HuH-7 (cell line): ENCODE data around the gene SLC12A8.

ENCODE experiments used
- DNase-seq: peaks from one replicate; pipeline ENCODE4 v3.0.0; 2011; ENCODE audit warnings: low spot score

The SLC12A8 gene

GRCh38 chr3:125186261-125186787, 26.2 kb downstream of the SLC12A8 start:
- DNase-seq = no peak

DNA sequence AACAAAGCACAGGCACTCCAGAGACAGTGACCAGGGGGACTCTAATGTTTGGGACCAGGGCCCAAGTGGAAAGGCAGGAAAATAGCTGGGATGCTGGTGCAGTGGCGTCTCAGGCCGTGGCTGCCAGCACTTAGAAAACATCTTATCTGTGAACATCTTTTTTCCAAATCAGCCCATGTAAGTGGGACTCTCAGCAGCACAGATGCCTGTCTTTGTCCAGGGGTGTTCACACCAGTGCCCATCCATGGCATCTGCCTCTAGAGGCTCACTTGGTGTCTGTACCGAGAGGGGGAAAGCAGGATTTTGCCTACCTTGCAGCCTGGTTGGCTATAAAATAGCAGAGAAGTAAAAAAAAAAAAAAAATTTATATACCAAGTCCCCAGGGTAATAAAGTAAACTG, 26.7 kb downstream of the SLC12A8 start:
- no peak for DNase-seq

DNA sequence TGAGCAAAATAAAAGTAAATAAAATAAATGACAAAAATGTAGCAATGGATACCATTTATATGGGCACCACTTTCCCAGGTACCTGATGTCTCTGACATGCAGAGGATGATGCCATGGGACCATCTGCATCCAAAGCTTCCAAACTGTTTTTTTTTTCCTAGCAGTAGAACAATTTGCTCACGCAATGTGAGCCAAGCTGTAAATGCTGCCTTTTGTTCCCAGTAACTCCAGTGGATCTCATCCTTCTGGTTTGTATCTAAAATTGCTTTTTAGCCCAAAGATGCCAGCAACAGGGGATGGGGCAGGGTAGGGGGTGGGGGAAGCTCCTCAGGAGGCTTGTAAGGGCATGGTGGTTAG, 32.7 kb downstream of the SLC12A8 start:
- no peak for DNase-seq

GRCh38 chr3:125179143-125179883, 33.2 kb downstream of the SLC12A8 start:
- DNase-seq = no peak

DNA sequence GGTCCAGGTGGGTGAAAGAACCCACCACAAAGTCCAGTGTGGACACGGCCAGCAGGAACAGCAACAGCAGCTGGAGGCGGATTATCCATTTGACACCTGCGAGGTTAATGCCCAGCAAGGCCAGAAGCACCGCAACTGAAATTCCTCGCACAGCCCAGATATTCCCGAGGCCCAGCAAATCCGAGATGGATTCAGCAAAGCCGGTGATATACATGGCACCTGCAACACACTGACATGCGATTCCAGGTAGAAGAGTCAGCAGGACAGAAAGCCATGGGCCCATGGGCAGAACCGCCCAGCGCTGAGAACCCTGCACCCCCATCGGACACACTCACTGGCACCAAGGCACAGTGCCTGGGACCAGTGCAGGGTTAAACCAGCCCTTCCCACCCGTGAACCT, 34.8 kb downstream of the SLC12A8 start:
- no peak for DNase-seq

DNA sequence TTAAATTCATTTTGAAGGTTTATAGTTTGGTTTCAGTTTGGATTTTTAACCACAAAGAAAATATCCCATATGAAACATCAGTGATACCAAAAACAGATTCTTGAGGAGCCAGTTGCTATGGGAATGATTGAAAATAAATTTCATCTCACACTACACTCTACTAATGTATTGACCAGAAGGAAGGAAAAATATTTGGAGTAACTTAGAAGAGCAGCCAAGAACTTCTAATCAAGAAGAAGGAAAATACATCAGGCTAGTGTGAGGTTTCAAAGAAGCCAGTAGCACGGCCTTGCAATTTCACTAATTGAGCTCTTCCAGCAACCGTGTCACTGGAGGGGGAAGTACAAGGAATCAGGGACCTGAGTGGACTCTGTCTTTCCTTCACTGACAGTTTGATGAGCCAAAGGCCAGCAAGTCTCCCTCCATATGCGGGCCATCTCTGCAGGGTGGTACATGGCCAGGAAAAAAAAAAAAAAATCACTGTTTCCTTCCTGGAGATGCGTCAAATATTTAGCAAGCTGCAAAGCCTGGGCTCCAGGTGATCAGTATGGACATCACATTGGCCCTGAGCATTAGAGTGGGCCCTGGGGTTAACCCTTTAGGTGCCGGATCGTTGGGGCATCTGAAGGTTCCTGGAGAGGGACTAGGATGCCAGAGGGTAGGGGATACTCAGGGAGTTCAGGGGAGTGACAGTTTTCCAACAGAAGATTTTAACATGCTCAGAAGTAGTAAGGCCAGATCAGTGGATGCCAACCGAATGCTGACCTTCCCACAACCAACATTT, 37.1 kb downstream of the SLC12A8 start:
- no peak for DNase-seq

DNA sequence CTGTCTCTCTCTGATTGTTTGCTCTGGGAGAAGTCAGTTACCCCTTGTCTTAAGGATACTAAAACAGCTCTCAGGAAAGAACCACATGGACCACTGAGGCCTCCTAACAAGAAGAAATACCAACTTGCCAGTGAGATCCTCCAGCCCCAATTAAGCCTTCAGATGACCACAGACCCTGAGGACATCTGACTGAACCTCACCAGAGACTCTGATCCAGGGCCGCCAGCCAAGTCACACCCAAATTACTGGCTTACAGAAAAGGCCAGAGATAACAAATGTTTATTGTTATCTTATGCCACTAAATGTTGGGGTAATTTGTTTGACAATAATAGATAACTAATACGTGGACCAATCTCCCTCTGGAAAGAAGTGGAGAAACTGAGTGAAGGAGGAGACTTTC, 40.2 kb downstream of the SLC12A8 start:
- DNase-seq = no peak

GRCh38 chr3:125168711-125169393, 43.7 kb downstream of the SLC12A8 start:
- no peak for DNase-seq

- DNase-seq = no peak
These were observed 45.9 kb downstream of the SLC12A8 start for GRCh38 chr3:125166599-125167136.

DNA sequence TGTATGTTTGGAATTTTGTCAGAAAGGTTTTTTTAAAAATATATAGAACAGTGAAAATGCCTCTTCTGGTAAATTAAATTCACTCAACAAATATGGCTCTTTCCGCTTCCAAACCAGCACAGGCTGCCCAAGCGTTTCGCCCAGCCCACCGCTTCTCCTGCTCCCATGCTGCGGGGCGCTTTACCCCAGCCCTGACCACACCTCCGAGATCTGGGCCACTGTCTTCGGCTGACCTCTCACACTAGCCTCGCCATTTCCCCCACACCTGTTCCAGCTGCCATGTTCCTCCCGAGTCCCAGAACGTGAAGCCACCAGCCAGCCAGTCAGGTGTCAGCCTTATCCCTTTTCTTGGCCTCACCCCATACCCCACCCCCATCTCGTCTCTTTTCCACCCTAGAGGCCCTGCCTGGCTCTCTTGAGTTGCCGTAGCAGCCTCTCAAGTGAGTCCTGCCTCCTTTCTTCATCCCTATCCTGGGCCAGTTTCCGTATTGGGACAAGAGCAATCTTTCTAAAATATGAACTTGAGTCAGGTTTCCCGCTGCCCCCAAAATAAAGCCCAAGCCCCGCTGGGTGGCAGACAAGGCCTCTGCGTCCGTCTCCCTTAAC, 46.5 kb downstream of the SLC12A8 start:
- DNase-seq = no peak

DNA sequence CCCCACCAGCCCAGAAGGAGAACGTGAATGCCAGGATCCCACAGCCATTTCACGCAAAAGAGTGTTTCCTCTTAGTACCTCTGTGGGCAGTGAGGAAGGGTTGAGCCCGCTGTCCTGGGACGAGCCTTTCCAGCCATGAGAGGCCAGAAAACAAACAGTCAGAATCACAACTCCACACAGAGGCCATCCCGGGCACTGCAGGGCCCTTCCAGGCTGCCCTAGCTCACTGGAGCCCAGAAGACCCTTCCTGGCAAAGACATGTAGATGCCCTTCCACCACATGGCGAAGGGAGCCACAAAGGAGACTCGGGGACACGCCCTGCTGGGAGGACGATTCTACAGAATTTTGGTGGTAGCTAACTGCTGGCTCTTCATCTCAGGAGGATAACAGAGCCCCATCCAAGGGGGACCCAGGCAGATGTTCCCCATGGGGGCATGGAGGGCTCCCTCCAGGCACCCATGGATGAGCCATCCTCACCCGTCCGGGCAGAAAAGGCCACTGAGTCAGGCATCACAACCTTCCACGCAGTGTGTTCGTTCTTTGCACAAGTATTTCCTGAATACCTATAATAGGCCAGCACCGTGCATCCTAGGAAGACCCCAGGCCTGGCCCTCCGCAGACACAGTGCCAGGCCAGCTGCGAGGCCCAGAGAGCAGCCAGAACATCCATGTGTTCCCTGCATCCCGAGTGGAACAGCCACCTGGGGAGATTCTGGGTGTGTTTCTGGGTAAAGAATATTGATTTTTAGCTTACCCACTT, 47.2 kb downstream of the SLC12A8 start:
- DNase-seq = peak; percentile 69

GRCh38 chr3:125163739-125164601, 48.6 kb downstream of the SLC12A8 start:
- DNase-seq = peak; percentile 78

DNA sequence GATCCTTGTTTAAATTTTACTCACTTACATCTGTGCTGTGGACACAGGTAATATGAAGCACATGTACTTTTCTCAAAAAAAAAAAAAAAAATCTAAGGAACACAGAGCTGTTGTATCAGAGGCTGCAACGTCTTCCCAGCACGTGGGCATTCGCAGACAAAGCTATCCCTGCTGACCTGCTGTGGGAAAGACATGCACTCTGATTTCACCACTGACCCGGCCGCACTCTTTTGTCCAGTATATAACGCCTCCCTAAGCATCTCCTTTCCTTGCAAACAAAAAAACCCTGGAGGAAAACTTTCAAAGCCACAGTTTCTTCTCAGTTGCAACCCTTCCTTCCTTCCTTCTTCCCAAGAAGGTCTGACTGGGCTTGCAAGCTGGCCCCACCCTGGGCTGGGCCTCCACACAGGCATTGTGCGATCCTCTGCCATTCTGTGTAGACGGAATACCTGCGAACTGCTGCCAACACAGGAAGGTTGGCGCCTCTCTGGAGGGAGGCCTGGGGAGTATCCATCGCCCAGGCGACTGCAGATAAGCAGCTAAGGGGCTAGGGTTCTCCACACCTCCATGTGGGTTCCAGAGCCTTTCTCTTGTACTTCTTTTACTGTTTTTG, 50.8 kb downstream of the SLC12A8 start:
- DNase-seq = no peak

DNA sequence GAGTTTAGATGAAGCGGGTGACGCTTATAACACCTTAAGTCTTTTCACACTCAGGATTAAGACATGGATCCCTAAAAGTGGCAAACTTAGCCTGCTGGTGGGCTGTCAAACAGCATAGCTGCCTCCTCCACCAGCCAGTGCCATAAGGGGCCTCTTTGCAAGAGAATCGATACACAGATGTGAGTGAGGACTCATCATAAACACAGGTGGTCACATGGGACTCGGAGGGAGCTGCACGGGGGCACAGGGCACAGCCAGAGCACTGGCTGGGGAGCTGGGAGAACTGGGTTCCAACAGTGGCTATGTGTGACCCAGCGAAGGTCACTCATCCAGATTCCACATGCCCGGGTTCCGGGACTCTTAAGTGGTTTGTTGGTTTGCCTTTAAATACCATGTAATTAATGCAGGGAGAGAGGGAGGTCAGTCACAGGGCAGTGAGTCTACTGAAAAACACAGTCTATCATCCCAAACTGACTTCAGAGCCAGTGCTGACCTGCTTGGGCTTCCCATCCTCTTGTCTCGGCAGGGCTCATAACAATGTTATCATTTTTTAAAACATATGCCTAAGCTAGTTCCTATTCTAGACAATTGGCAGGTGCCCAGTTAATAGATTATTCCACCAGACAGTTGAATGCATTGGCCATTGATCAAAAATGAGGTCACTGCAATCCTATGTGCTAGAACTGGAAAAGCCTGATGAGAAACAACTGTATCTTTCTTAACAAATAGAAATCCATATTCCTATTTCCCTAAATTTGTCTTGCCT, 51.8 kb downstream of the SLC12A8 start:
- DNase-seq = no peak

DNA sequence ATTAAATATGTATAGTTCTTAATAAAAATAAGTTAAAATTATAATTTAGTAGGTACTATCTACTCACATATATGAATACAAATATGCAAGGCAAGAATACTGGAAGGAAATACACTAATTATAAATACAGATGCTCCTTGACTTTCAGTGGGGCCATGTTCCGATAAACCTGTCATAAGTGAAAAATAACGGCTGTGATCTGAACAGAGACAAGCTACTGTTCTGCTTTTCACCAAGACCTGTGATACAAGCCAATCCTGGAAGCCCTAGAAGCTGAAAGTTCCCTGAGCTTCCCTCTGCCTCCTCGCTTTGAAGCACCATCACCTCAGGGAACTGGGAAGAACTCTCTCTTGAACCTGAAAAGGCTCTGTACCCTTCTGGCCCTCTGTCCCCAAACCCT, 55.4 kb downstream of the SLC12A8 start:
- no peak for DNase-seq

DNA sequence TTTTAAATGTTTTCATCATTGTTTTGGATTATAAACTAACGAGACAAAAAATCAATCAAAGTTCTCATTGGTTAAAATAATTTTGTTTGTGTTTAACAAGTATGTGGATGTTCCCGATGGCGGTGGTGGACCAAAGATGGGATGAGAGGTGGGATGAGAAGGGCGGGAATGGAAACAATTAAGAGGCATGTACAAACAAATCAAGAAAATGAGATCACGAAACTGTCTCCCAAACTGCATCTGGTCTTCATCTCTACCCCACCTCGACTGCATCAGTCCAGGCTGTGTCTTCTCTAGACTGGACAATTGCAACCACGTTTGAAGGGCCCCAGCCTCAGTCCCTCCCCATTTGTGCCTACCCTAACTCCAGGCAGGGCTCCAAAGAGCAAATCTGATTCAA, 56.1 kb downstream of the SLC12A8 start:
- DNase-seq = no peak

DNA sequence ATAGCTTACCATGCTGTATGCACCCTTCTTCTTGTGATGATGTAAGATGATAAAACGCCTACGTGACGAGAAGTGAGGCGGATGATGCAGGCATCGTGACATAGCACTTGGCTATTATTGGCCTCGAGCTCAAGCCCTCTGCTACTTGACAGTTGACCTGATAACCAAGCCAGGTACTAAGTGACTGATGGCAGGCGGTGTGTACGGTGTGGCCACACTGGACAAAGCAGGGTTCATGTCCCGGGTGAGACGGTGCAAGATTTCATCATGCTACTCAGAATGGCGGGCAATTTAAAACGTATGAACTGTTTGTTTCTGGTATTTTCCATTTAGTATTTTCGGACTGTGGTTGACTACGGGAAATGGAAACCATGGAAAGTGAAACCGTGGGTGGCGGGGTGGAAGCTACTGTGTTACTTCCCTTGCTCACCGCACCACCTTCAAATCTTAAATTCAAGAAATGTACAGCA, 57.7 kb downstream of the SLC12A8 start:
- DNase-seq = no peak

GRCh38 chr3:125154110-125154509, 58.4 kb downstream of the SLC12A8 start:
- DNase-seq = no peak

DNA sequence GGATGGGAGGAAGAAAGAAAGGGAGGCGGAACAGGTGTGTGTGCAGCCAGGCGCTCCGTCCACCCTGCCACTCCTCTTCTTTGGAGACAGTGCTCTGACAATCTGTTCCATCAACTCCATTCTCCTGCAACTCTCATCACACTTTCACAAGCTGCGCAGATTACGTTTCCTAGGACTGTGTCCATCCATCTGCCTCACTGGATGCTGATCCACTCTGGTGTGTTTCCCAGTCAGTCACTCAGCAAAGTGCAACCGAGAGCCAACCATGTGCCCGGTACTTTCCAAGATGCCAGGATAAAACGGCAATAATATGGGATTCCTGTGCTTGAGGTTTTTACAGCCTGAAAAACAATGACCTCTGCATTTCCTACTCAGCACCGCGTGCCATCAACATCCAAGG, 59.6 kb downstream of the SLC12A8 start:
- no peak for DNase-seq
